Left kidney (tissue), 8 donors: Measurements from ENCODE around the gene C3orf38. TPM values are rescaled to one million over a fixed set of nuclear protein-coding genes. Genes with fewer than 3 reads are reported as not detected.
"Not testable (repeated sequence)": the region's sequence is repeated elsewhere in the genome, so short reads cannot be mapped to it uniquely, and the experiment has no call there.

Source experiments
- DNase-seq: peaks from one replicate; pipeline ENCODE4 v3.0.0-alpha.2; 2013
- long read RNA-seq, 8 donors: transcript quantifications; one replicate each; lab custom pipeline, GENCODE V29; 2026
- polyA plus RNA-seq: library from polyadenylated mRNA; unstranded; fragments of 120-200 nt; gene quantifications from one replicate; pipeline ENCODE4 v1.2.1, GENCODE V29; 2013; ENCODE audit not compliant: insufficient read length

The C3orf38 gene
- 33.2 TPM for polyA plus RNA-seq
- long read RNA-seq, donor 1, transcript C3orf38-201 (3 exons, 2,633 nt) = major isoform, 9 of 9 reads
- long read RNA-seq, donor 1, partial matches to known transcripts = 0 of 9 reads
- long read RNA-seq, donor 1, other reads (novel, unspliced or antisense) = 0 of 9 reads
- long read RNA-seq, donor 2, transcript C3orf38-201 (3 exons, 2,633 nt) = major isoform, 5 of 5 reads
- long read RNA-seq, donor 2, partial matches to known transcripts = 0 of 5 reads
- long read RNA-seq, donor 2, other reads (novel, unspliced or antisense) = 0 of 5 reads
- long read RNA-seq, donor 3, transcript C3orf38-201 (3 exons, 2,633 nt) = major isoform, 8 of 8 reads
- long read RNA-seq, donor 3, partial matches to known transcripts = 0 of 8 reads
- long read RNA-seq, donor 3, other reads (novel, unspliced or antisense) = 0 of 8 reads
- long read RNA-seq, donor 4 = 0 reads
- long read RNA-seq, donor 5, transcript C3orf38-201 (3 exons, 2,633 nt) = major isoform, 13 of 25 reads
- long read RNA-seq, donor 5, partial matches to known transcripts = 7 of 25 reads
- long read RNA-seq, donor 5, other reads (novel, unspliced or antisense) = 5 of 25 reads
- long read RNA-seq, donor 6, transcript C3orf38-201 (3 exons, 2,633 nt) = major isoform, 6 of 6 reads
- long read RNA-seq, donor 6, partial matches to known transcripts = 0 of 6 reads
- long read RNA-seq, donor 6, other reads (novel, unspliced or antisense) = 0 of 6 reads
- long read RNA-seq, donor 7, transcript C3orf38-201 (3 exons, 2,633 nt) = major isoform, 16 of 16 reads
- long read RNA-seq, donor 7, partial matches to known transcripts = 0 of 16 reads
- long read RNA-seq, donor 7, other reads (novel, unspliced or antisense) = 0 of 16 reads
- long read RNA-seq, donor 8, transcript C3orf38-201 (3 exons, 2,633 nt) = major isoform, 5 of 5 reads
- long read RNA-seq, donor 8, partial matches to known transcripts = 0 of 5 reads
- long read RNA-seq, donor 8, other reads (novel, unspliced or antisense) = 0 of 5 reads

DNA sequence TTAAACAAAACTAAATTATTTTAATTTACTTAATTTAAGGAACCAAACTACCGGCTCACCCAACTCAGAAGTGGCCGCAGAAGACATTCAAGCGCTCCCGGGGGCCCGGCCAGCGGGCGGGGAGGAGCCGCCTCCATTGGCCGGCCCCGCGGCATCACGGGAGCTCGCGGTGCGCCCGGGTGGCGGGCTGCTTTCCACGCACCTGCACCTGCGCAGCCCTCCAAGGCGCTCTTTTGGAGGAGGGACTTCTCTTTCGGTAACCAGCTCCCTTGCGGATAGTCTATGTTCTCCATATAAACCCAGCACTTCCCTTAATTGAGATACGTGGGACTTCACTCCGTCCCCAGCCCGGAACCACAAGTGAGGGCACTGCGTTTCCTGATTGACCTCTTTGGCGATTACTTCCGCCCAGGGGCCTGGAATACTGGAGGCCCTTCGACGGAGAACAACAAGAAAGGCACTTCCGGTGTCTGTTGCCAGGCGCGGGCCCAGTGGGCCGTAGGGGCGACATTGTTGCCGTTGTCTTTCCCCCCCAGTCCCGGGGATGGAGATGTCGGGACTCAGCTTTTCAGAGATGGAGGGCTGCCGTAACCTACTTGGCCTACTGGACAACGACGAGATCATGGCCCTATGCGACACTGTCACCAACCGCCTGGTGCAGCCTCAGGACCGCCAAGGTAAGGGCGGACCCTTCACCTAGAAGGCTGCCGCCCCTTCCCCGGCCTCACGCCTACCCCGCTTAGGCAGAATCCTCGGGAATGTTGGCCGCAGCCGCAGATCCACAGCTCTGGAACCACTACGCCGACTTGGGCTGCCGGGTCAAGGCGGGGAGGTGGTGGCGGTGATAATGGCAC, at the start of gene C3orf38:
Gene C3orf38 (plus strand): TSS at position 451 of the 854 bp plus-strand sequence. CDS start 94 bp downstream, at position 545.
- peak; percentile 92 for DNase-seq

DNA sequence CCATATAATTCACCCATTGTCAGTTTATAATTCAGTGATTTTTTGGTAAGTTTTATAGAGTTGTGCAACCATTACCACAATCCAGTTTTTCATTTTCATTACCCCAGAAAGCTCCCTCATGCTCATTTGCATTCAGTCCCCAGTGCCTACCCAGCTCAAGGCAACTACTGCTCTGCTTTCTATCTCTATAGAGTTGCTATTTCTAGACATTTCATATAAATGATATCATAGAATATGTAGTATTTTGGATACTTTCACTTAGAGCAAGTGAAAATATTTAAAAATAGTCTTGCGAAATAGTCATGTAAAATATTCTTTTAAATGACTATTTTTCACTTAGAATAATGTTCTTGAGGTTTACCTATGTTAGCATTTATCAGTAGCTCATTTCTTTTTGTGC, 48.6 kb upstream of the C3orf38 start:
- no peak for DNase-seq

- DNase-seq = no peak
Observed at GRCh38 chr3:88105325-88105724, 44.4 kb upstream of the C3orf38 start.

GRCh38 chr3:88112289-88112688, 37.5 kb upstream of the C3orf38 start:
- DNase-seq = no peak

GRCh38 chr3:88113311-88114162, 36.2 kb upstream of the C3orf38 start:
- DNase-seq = peak; percentile 77

- no peak for DNase-seq
Observed at GRCh38 chr3:88114878-88115549, 34.7 kb upstream of the C3orf38 start.

GRCh38 chr3:88117683-88118082, 32.1 kb upstream of the C3orf38 start:
- no peak for DNase-seq

GRCh38 chr3:88118603-88119002, 31.2 kb upstream of the C3orf38 start:
- DNase-seq = not testable (repeated sequence)

GRCh38 chr3:88123526-88123925, 26.2 kb upstream of the C3orf38 start:
- DNase-seq = no peak

GRCh38 chr3:88131695-88132094, 18.1 kb upstream of the C3orf38 start:
- no peak for DNase-seq

DNA sequence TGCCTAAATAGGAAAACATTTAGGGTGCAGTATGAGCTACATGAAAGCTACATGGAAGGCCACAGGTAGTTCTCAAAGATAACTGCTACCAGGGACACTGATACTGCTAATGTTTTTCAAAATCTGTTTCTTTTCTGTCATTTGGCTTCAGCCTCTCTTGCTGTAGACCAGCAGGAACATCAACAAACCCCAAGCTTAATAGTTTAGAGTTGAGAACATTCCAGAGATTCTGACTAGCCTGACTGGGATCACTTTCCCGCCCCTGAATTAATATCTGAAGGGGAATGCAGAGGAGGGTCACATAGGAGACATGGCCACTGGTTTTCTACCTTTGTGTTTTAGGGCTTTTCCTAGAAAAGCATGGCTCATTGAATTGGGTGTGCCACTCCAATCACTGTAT, 16.9 kb upstream of the C3orf38 start:
- no peak for DNase-seq

DNA sequence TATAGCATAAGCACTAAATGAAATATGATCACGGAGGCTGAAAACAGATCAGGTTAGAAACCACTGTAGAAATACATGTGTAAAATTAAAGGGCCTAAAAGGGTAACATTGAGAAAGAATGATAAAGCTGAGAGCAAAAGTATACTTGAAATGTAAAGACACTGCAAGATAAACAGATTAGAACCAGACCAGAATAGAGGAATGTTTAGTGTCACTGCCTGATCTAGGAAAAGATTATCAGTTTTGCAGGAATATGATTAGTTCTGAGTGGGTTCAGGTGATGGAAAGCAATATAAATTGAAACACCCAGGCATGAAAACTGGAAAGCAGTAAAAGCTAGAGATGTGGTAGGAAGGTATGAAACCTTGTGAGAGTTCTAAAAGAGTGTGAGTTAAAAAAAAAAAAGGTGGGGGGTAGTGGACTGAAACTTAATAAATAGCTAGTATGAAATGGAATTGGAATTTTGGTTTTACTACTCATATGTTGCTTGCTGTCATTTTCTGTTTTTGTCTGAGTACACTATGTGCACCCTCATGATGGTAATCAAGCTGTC, 16.0 kb upstream of the C3orf38 start:
- no peak for DNase-seq

- no peak for DNase-seq
Observed at GRCh38 chr3:88137836-88138235, 11.9 kb upstream of the C3orf38 start.

- no peak for DNase-seq
Observed at GRCh38 chr3:88141458-88142083, 8.2 kb upstream of the C3orf38 start.

- DNase-seq = no peak
Observed at GRCh38 chr3:88142094-88142624, 7.6 kb upstream of the C3orf38 start.

GRCh38 chr3:88147261-88147660, 2.5 kb upstream of the C3orf38 start:
- no peak for DNase-seq

DNA sequence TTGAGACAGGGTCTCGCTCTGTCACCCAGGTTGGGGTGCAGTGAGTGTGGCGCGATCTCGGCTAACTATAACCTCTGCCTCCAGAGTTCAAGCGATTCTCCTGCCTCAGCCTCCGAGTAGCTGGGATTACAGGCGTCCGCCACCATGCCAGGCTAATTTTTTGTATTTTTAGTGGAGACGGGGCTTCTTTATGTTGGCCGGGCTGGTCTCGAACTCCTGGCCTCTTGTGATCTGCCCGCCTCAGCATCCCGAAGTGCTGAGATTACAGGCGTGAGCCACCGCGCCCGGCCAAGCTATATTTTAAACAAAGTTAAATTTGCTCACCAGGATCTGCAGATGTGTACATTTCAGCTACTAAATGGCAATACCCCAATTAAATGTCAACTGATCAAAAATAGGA, 1.1 kb upstream of the C3orf38 start:
- DNase-seq = no peak

DNA sequence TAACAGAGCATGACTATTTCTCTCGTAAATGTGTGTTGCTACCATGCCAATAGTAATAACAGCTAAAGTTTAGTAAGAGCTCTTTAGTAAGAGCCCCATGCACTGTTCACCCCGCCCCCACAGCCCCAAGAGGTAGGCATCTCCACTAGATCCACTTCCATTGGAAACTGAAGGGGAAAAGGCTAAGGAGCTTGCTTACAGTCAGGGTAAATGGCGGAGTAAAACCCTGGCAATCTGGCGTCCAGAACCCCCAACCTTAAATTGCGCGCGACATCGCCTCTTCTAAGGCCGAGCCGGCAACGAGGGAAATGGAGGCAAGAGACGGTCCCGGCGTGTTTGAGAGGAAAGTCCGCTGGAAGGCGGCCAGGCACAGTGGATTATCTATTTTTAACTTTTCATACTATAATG, 654 bp upstream of the C3orf38 start:
- no peak for DNase-seq

GRCh38 chr3:88150371-88150770, 612 bp downstream of the C3orf38 start:
- DNase-seq = no peak
